WERI-Rb-1 (cell line): ENCODE results near the gene GOSR1.
"Not testable (repeated sequence)": the region's sequence is repeated elsewhere in the genome, so short reads cannot be mapped to it uniquely, and the experiment has no call there.

ENCODE experiments used
- DNase-seq: peaks from one replicate; pipeline ENCODE4 v3.0.0-alpha.2; 2020
- H3K27ac ChIP-seq: fragments of 250-450 bp; sonication (Bioruptor Pico); 2 replicates; pipeline ENCODE4 v1.5.1; 2020; ENCODE audit warnings: mild to moderate bottlenecking, moderate library complexity
- H3K27me3 ChIP-seq: fragments of 250-450 bp; sonication (Bioruptor Pico); 2 replicates; pipeline ENCODE4 v1.5.1; 2021; ENCODE audit warnings: mild to moderate bottlenecking, low read depth, moderate library complexity; ENCODE audit not compliant: insufficient read depth, severe bottlenecking
- H3K36me3 ChIP-seq: fragments of 250-450 bp; sonication (Bioruptor Pico); 2 replicates; pipeline ENCODE4 v1.5.1; 2020; ENCODE audit warnings: mild to moderate bottlenecking, moderate library complexity
- H3K4me3 ChIP-seq: 2 replicates; pipeline ENCODE4 v1.5.1; 2011; ENCODE audit warnings: low read depth, mild to moderate bottlenecking, control low read depth, low read length
- H3K9me3 ChIP-seq: fragments of 250-450 bp; sonication (Bioruptor Pico); 2 replicates; pipeline ENCODE4 v1.5.1; 2021; ENCODE audit warnings: mild to moderate bottlenecking, moderate library complexity; ENCODE audit not compliant: severe bottlenecking
- CTCF ChIP-seq: IDR thresholded peaks from 2 replicates; pipeline ENCODE4 v1.5.1; 2011; ENCODE audit warnings: low read depth, mild to moderate bottlenecking, control low read depth, inconsistent platforms, low read length

Gene GOSR1

GRCh38 chr17:30573603-30574175 lies 96.5 kb downstream of the GOSR1 start:
- no peaks in the 10 kb centered on the region for H3K36me3 ChIP-seq
- no peaks in the 10 kb centered on the region for H3K9me3 ChIP-seq
- no peaks in the 10 kb centered on the region for H3K27me3 ChIP-seq
- no peak overlapping the region for H3K4me3 ChIP-seq
- peak; percentile 31; the same call in 1 of the 2 replicates for TF ChIP-seq CTCF
- peak; percentile 8 for DNase-seq
- H3K27ac ChIP-seq, result no peak overlapping the region

- peak; percentile 2 for DNase-seq
- H3K27me3 ChIP-seq, H3K9me3 ChIP-seq, H3K4me3 ChIP-seq, H3K36me3 ChIP-seq, H3K27ac ChIP-seq: not testable (repeated sequence)
Measured at GRCh38 chr17:30574309-30574708, 97.1 kb downstream of the GOSR1 start.

GRCh38 chr17:30574806-30575205 lies 97.6 kb downstream of the GOSR1 start:
- H3K9me3 ChIP-seq, H3K4me3 ChIP-seq, H3K36me3 ChIP-seq, H3K27me3 ChIP-seq, H3K27ac ChIP-seq: not testable (repeated sequence)
- DNase-seq, result peak; percentile 1

- not testable (repeated sequence) for H3K36me3 ChIP-seq, H3K9me3 ChIP-seq, H3K4me3 ChIP-seq, H3K27ac ChIP-seq, H3K27me3 ChIP-seq
- DNase-seq, result peak; percentile 0
Measured at GRCh38 chr17:30575648-30576325, 98.6 kb downstream of the GOSR1 start.

GRCh38 chr17:30576326-30576861 lies 99.2 kb downstream of the GOSR1 start:
- TF ChIP-seq CTCF, result no peak
- peak; percentile 3 for DNase-seq

More at GRCh38 chr17:30576326-30576861, 99.2 kb downstream of the GOSR1 start:
- Histone ChIP-seq H3K27me3 (no peaks in the 10 kb centered on the region), H3K27ac (no peak overlapping the region), H3K9me3 (no peaks in the 10 kb centered on the region), H3K36me3 (no peaks in the 10 kb centered on the region), H3K4me3 (no peak overlapping the region)
